Activated naive CD8-positive, alpha-beta T cell (primary cell): ENCODE data around the gene IFNL4.

ENCODE experiments used
- H3K27ac Mint-ChIP-seq: one replicate; pipeline ENCODE4 v1.8.0; 2021; ENCODE audit warnings: mixed read lengths
- H3K27me3 Mint-ChIP-seq: one replicate; pipeline ENCODE4 v1.8.0; 2021; ENCODE audit warnings: mixed read lengths
- H3K36me3 Mint-ChIP-seq: one replicate; pipeline ENCODE4 v1.8.0; 2021; ENCODE audit warnings: mixed read lengths
- H3K4me1 Mint-ChIP-seq: one replicate; pipeline ENCODE4 v1.8.0; 2021; ENCODE audit warnings: low read depth, mixed read lengths
- H3K4me3 Mint-ChIP-seq: one replicate; pipeline ENCODE4 v1.8.0; 2021; ENCODE audit warnings: mild to moderate bottlenecking, mixed read lengths
- H3K9me3 Mint-ChIP-seq: one replicate; pipeline ENCODE4 v1.8.0; 2021; ENCODE audit warnings: low read depth, mixed read lengths

The IFNL4 gene

GRCh38 chr19:39196860-39197562 lies 51.6 kb downstream of the IFNL4 start, which contains the start of gene NCCRP1:
NCCRP1 (plus strand) TSS chr19:39196964; CDS start chr19:39196983, 19 bp downstream.
- Mint-ChIP-seq H3K27me3 (peaks cover 39% of the 10 kb centered on the region), H3K4me3 (peak within 1 kb of the TSS; percentile 81), H3K9me3 (no peaks in the 10 kb centered on the region), H3K36me3 (no peaks in the 10 kb centered on the region), H3K27ac (no peak within 1 kb of the TSS), H3K4me1 (peaks cover 22% of the 10 kb centered on the region)

GRCh38 chr19:39196320-39196719 lies 52.3 kb downstream of the IFNL4 start:
- peaks cover 22% of the 10 kb centered on the region for H3K4me1 Mint-ChIP-seq
- H3K27me3 Mint-ChIP-seq, result peaks cover 36% of the 10 kb centered on the region
- H3K4me3 Mint-ChIP-seq, result peak overlapping the region; percentile 40
- H3K27ac Mint-ChIP-seq, result no peak overlapping the region
- H3K9me3 Mint-ChIP-seq, result no peaks in the 10 kb centered on the region
- H3K36me3 Mint-ChIP-seq, result no peaks in the 10 kb centered on the region
